ENCODE results near the gene POLA2.

Gene POLA2

GRCh38 chr11:65314501-65315203 is 52.9 kb downstream of the POLA2 start, which contains the start of gene CDC42EP2:
Gene CDC42EP2 (plus strand): TSS chr11:65314866. CDS start chr11:65320899, 6,033 bp downstream.
- H3K4me3 ChIP-seq (ENCODE audit: low read depth, low read length) = peak within 1 kb of the TSS; percentile 89
- H3K36me3 ChIP-seq (replicated peaks) = peaks cover 4% of the 10 kb centered on the region
- peak within 1 kb of the TSS; percentile 85 for H3K27ac ChIP-seq
- in situ Hi-C loops (cut with HindIII; ENCODE audit: low pct_ligation_motif_present, low sequenced_read_pairs) = no loop called here
- peak; percentile 73 for DNase-seq
- no peaks in the 10 kb centered on the region for H3K27me3 ChIP-seq (replicated peaks)
- TF ChIP-seq CTCF (IDR thresholded peaks at IDR 0.05; ENCODE audit: low read depth, low read length, missing control alignments) = no peak

- Histone ChIP-seq H3K4me3 (ENCODE audit: low read depth, low read length) (peak overlapping the region; percentile 89), H3K36me3 (replicated peaks) (peaks cover 6% of the 10 kb centered on the region), H3K27me3 (replicated peaks) (no peaks in the 10 kb centered on the region), H3K27ac (peak overlapping the region; percentile 85)
- in situ Hi-C loops (cut with HindIII; ENCODE audit: low pct_ligation_motif_present, low sequenced_read_pairs) = no loop called here
- peak; percentile 80 for TF ChIP-seq CTCF (IDR thresholded peaks at IDR 0.05; ENCODE audit: low read depth, low read length, missing control alignments)
- DNase-seq = peak; percentile 64
These were observed 53.6 kb downstream of the POLA2 start for GRCh38 chr11:65315204-65315865.

- no peak for TF ChIP-seq CTCF (IDR thresholded peaks at IDR 0.05; ENCODE audit: low read depth, low read length, missing control alignments)
- no peak for DNase-seq
- in situ Hi-C loops (cut with HindIII; ENCODE audit: low pct_ligation_motif_present, low sequenced_read_pairs) = no loop called here
- Histone ChIP-seq H3K27ac (peak overlapping the region; percentile 85), H3K4me3 (ENCODE audit: low read depth, low read length) (peak overlapping the region; percentile 89), H3K36me3 (replicated peaks) (peaks cover 11% of the 10 kb centered on the region), H3K27me3 (replicated peaks) (no peaks in the 10 kb centered on the region)
These were observed 54.1 kb downstream of the POLA2 start for GRCh38 chr11:65315866-65316226.

GRCh38 chr11:65316227-65317024 is 54.7 kb downstream of the POLA2 start:
- peak overlapping the region; percentile 89 for H3K4me3 ChIP-seq (ENCODE audit: low read depth, low read length)
- H3K36me3 ChIP-seq (replicated peaks) = peaks cover 17% of the 10 kb centered on the region
- no peak for TF ChIP-seq CTCF (IDR thresholded peaks at IDR 0.05; ENCODE audit: low read depth, low read length, missing control alignments)
- peak; percentile 87 for DNase-seq
- in situ Hi-C loops (cut with HindIII; ENCODE audit: low pct_ligation_motif_present, low sequenced_read_pairs) = no loop called here
- peak overlapping the region; percentile 85 for H3K27ac ChIP-seq
- H3K27me3 ChIP-seq (replicated peaks) = no peaks in the 10 kb centered on the region

GRCh38 chr11:65317025-65317786 is 55.4 kb downstream of the POLA2 start:
- in situ Hi-C loops (cut with HindIII; ENCODE audit: low pct_ligation_motif_present, low sequenced_read_pairs) = no loop called here
- no peak for TF ChIP-seq CTCF (IDR thresholded peaks at IDR 0.05; ENCODE audit: low read depth, low read length, missing control alignments)
- Histone ChIP-seq H3K27ac (peak overlapping the region; percentile 85), H3K36me3 (replicated peaks) (peaks cover 25% of the 10 kb centered on the region), H3K4me3 (ENCODE audit: low read depth, low read length) (peak overlapping the region; percentile 89), H3K27me3 (replicated peaks) (no peaks in the 10 kb centered on the region)
- no peak for DNase-seq

Measured in brain microvascular endothelial cell (primary cell).